GM21390 (cell line): ENCODE results near the gene SBF2.

Experiments used
- ATAC-seq: cut with Tn5 transposase; IDR thresholded peaks from one replicate; pipeline ENCODE4 v1.9.1; 2021; ENCODE audit not compliant: unreplicated experiment

The SBF2 gene

DNA sequence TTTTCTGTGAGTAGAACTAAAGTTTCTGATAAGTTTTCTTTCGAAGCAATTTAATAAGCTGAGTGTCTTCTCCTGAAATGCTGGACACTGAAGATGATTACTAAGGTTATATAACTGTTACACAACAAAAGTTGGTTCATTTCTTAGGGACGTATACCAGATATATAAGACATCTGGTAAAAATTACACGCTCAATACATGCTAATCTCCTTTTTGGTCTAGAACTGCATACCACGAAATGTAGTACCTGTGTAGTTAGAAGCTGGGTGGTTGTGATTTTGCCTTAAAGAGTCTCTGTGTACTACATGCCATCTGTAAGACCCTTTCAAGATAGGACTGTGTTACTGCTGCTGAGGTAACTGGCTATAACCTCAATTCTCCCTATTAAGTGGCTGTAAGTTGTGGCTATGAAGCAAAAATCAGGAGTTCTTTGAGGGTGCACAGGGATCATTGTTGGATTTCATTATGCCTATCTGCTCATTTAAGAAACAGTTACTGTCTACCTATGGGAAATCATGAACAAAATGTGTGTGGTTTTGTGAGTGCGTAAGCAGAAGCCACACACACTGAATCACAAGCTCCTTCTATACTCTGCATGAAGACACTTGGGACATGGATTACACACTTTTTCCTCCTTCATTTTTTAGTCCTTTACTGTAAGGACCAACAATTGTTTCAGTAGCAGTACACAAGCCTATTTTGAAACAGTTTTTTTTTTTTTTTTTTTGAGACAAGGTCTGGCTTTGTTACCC is 434.3 kb downstream of the SBF2 start:
- ATAC-seq = no peak

DNA sequence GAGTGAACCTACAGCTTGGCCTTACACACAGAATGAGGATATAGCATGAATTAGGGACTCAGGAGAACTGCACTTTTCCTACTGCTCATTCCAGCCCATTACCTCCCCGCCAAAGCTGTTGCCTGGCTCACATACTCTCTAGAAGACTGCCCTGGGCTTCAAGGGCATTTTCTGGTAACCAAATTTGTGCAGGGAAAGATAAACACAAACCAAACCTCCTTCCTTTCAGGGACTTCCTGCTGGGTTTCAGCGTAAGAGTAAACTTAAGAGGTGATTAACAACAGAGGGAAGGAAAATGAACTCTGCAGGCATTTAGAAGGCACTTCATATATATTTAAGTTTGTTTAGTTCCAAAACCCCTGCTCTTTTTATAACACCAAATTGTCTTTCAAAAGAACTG is 435.2 kb downstream of the SBF2 start:
- ATAC-seq = no peak

DNA sequence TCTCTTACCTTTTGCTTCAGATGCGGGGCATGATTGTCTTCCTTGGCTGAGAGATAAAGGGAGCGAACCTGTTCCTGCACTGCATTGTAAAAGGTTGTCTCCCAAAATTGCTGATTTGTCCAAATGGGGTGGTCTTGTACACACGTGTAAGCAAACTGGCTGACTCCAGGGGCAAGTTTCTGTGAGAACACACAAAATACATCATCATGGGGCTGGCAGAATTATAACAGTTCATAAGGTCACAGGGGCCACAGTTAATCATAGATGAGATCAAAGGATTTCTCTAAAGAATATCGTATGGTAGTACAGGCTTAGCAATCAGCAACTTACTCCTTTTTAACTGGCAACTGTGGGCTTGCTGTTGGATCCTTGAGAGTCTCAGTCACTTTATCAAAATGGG is 435.8 kb downstream of the SBF2 start:
- no peak for ATAC-seq

DNA sequence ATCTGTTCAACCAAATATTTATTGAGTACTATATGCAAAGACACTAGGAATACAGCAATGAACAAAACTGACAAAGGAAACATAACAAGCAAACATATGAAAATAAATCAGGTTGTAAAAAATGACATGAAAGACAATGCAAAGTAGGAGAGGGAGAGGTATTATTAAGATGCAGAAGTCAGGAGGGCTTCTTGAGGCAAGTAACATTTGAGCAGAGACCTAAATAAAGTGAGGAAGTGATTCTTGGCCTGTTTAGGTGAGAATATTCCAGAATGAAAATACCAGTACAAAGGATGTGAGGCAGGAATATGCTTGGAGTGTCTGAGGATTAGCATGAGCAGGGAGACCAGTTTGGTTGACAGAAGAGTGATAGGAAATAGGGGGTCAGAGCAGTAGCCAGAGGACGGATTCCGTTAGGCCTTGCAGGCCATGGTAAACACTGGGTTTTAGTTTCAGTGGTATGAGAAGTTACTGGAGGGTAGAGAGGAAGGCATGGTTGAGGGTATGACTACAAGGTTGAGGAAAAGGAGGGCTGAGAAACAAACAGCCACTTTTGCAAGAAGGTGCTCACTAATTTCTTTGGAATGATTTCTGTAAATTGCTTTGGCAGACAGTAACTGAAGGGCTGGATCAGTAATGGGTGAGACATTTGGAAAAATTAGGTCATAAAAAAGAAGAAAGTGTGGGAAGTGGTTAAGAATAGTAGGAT is 438.3 kb downstream of the SBF2 start:
- peak; percentile 67 for ATAC-seq

DNA sequence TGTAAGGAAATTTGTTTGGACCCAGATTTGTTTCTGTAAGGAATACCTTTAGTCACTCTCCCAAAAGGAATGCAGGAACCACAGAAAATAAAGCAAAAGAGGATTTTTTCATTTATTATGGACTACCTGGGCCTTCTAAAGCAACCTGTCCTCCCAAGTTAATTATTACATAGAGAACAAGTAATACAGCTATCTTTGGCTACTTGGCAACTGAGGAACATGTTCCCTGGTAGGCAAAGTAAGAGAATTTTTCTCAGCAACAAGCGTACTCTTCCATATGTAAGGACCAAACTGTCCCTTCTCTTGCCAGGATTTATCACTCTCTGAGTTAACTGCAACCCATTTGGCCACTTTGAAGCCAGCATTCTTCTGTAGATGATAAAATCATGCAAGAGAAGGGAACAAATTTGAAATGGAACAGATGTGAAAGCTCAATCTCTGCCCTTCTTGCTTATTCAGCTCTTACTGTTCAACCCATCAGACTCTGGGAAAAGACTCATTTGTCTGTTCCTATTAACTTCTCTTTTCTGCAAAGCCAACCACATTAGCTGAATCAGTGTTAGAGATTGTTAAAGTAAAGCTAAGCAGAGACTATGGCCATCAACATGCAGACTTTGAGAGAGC is 440.0 kb downstream of the SBF2 start:
- no peak for ATAC-seq

DNA sequence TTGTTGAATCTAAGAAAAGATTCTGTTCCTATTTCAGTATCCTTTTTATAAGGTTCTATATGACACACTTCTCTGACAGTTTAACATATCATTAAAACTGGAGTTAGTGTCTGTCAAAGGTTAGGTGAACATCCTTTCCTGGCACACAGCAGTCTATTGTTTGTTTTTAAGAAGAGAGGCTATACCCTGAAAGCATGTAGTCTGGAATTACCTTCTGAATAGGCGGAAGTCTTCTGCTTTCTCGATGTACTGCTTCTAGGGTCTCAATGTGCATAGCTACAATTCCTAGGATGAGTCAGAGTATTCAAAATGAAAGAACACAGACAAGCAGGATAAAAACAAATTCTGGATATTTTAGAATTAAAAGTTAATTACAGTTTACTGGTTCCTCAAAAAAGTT is 441.6 kb downstream of the SBF2 start:
- ATAC-seq = no peak

DNA sequence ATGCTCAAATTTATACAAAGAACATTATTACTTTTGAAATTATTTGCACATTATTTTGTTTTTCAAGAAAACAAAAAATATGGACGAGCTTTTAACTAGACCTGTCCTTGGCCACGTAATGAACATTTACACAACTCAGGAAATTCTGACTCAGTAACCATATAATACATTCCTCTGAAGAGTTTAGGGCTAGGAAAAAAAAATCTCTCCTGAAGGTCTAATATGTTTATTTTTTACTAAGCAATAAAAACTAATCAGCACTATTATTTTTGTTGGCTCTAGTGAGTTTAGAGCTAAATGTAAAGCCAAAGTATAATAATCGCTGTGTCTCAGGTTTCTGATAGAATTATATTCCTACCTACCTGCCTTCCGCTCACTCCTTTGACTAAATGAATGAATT is 442.7 kb downstream of the SBF2 start:
- ATAC-seq = no peak

DNA sequence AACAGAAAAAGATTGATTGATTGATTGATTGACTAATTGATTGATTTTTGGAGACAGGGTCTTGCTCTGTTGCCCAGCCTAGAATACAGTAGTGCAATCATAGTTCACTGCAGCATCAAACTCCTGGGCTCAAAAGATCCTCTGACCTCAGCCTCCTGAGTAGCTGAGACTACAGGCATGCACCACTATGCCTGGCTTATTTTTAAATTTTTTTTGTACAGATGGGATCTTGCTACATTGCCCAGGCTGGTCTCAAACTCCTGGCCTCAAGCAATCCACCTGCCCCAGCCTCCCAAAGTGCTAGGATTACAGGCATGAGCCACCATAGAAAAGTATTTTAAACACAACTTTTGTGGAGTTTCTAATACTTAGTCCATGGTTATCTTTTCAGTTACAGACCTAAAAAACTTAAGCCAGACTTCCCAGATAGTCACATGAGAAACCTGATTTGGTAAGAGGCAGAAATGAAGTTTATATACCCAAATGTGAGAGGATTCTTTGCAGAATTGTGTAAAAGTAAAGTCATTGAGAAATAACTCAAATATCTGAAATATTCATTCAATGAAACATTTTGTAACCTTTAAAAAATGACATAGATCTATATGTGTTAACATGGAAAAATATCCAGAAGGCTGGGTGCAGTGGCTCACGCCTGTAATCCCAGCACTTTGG is 443.7 kb downstream of the SBF2 start:
- ATAC-seq = no peak

DNA sequence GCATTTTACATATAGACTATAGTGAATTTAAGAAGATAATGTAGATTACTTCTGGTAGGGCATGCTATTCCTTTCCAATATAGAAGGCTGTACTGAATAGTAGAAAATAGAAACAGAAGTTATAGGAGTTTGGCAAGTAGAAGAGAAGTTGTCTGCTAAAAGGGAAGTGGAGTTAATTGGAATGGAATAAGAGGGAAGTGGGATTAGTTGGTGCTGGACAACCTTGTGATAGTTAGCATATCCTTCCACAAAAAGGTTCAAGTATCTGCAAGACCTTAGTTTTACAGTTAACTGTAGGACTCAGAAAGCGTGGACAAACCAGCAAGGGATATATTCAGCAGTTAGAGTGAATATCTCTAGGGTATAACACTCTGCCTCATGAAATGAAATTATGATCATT is 444.6 kb downstream of the SBF2 start:
- ATAC-seq = no peak

DNA sequence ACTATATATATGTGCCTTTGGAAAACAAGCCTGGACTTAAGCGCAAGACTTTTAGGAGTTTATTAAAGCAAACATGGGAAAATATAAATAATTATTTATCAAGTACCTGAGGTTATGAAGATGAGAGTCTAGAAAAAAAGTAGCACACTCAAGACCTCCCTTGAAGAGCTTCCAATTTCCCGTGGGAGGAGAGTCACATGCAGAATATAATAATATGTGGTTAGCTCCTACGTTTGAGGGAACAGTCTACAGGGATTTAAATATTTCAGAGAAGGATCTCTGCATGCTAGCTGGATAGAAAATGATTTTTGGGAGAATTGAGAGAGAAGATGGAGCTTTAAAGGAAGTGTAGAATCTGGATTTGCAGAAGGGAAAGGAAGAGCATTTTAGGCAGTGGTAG is 446.4 kb downstream of the SBF2 start:
- no peak for ATAC-seq

DNA sequence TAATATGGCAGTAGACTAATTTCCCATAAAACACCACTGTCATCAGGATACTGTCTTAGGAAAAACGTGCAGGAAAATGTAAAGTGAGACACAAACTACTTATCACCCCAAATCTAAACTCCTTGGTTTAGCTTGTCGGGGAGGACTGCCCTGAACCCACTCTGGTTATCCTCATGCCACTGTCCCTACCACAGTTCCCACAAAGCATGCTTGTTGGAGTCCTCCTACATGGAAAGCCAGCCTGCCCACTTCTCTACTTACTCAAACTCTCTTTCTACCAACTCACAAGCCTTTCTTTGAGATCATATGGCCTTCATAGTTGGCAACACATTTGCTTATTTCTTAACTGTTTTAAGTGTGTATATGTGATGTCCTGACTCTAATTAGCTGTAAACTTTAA is 451.1 kb downstream of the SBF2 start:
- ATAC-seq = no peak

DNA sequence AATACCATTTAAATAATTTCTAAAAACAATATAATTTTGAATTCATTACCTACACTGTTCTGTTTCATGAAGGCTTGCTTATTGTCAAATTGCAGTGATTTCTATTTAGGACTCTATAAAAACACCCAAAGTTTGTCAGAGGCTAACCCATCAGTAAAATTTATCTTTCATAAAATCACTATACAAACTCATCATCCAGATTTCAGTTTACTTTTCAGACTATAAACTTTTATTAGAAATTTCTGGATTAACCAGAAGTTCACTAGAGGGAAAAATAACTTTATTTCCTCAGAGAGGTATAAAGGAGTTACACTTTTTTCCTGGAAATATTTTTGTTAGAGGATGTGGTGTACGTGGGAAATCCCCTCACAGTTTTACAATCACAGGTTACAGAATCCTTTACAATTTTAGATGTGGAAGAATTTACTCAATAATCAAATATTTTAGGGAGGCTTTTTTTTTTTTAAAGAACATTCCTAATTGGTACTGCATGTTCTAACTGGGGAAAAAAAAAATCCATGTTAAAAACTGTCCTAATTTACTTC is 453.5 kb downstream of the SBF2 start:
- no peak for ATAC-seq

DNA sequence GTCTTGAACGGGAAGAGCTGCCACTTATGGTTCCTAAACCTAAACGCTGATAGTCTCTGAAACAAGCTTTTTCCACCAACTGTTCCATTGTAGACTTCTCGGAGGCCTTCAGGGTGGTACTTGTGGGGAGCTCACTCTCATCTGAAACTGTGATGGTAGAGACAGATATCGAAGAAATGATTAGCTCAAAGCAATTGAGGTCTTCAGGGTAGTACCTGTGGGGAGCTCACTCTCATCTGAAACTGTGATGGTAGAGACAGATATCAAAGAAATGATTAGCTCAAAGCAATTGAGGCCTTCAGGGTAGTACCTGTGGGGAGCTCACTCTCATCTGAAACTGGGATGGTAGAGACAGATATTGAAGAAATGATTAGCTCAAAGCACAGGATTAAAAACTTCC is 454.5 kb downstream of the SBF2 start:
- no peak for ATAC-seq

DNA sequence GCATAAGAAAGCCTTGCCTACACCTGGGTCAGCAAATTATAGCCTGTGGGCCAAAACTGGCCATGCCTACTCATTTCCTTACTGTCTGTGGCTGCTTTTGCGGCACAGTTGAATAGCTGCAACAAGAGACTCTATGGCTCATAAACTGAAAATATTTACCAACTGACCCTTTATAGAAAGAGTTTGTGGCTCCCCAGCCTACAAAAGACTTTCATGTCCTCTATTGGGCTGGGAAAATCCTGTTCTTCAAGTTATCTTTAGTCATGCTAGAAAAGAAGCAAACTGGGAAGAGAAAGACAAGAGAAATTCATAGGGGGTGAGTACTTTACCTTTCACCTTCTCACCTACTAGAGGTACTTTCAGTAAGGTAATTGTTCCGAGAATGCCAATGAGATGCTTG is 455.1 kb downstream of the SBF2 start:
- peak; percentile 86 for ATAC-seq

DNA sequence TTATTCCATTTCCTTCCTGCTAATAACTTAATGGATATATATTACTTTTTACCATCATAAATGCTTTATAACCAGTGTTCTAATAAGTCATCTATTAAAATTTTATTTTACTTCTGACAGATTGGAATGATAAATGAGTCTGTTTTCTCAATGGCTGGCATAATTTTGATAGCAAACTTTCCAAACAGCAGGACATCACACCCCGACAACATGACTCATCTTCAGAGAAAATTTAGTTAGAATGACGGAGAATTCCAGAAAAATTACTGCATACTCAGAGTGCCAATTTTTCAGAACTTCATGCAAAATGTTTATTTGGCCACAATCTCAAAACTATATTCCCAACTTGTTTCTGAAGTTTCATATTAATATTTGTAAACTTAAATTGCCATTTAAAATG is 455.8 kb downstream of the SBF2 start:
- no peak for ATAC-seq

DNA sequence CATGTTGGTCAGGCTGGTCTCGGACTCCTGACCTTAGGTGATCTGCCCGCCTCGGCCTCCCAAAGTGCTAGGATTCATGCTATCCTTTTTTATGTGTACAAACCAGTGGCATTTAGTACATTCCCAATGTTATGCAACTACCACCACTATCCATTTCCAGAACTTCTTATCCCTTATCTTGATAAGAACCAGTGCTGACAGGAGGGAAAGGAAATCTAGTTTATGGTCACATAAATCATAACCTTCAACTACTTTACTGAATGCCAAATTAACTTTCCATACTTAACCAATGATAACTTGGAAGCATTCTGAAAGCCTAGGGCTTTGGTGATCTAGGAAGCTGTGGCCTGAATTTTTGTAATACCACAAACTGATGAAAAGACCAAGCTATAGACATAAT is 459.7 kb downstream of the SBF2 start:
- ATAC-seq = no peak

DNA sequence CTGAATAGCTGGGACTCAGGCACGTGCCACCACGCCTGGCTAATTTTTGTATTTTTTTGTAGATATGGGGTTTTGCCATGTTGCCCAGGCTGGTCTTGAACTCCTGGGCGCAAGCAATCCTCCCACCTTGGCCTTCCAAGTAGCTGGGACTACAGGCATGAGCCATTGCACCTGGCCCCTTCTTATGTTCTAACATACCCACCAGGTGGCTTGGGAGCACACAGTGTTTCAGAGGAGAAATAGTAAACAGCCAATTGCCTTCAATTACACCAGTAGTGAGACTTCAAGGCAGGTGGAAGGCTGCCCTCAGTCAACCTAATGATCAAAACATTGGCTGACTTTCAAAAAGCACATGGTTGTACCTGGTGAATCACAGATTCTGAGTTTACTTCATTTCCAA is 462.9 kb downstream of the SBF2 start:
- ATAC-seq = no peak

DNA sequence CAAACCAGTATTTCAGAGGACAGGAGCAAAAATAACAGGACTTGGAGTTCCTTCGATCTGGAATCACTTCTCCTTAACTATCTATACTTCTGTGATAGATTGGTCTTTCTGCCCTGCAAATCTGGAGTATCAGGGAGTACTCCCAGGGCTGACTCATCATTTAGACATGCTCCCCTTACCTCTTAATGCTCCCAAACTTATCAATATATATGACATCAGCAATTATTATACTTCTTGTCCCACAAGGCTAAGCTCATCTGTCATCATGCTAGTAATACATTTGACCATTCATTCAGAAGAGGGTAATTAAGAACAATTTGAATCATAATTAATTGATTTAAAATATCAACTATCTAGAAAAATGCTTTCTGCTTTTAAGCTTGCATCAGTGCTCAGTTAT is 466.3 kb downstream of the SBF2 start:
- ATAC-seq = no peak

DNA sequence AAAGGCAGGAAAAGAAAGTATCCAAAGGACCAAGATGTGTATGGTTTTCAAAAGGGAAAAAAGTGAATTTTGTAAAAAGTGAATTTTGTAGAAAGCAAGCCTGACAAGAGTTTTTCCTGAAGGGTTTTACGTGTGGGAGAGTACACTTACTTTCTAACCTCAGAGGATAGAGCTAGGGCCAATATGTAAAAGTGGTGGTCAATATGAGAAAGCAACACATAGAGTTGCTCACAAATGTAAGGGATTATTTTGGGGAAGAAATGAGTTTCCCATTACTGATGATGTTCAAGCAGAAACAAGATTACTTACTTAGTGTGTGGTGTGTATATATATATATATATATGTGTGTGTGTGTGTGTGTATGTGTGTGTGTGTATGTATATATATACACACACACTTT is 467.6 kb downstream of the SBF2 start:
- no peak for ATAC-seq

DNA sequence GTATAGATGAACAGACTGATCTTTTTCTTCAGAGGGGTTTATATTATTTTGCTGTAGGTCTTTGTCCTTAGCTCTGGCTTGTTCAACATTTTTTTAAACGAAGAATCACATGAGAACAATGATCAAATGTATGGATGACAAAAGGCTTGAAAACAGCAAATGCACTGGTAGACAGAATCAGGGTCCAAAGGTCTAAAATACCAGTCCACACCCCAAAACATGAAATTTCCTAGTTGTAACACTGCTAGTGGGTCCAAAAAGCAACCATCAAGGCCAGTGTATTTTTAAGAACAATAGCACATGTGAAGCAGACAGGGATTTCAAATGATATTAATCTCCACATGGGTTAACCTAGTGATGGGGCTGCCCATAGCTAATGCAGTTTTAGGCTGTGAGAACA is 468.1 kb downstream of the SBF2 start:
- no peak for ATAC-seq

DNA sequence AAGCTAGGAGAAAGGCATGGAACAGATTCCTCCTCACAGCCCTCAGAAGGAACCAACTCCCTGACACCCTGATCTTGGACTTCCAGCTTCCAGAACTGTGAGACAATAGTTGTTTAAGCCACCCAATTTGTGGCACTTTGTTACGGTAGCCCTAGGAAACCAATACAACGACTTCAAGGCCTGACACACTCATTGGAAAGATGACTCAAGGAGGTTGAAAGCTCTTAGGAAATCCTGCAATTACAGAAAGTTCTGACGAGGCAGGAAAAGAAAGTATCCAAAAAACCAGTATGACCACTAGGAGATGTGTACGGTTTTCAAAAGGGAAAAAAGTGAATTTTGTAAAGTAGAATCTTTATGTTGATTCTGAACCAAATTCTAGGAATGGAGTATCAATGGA is 468.7 kb downstream of the SBF2 start:
- no peak for ATAC-seq
